ENCODE data around the gene RNF112.

GRCh38 chr17:19409066-19409465 lies 2.0 kb upstream of the RNF112 start:
- TF ChIP-seq CTCF (IDR thresholded peaks at IDR 0.05) (no peak), POLR2A (IDR thresholded peaks at IDR 0.05) (no peak)

Data from right lobe of liver (tissue), 4 donors.